Stimulated activated CD4-positive, alpha-beta T cell treated with anti-CD3 and anti-CD28 coated beads, Interleukin-1b, Interleukin-23, amount 100 ng/mL, for 48 hours (primary cell): ENCODE data around the gene SLC25A36.
"Not testable (repeated sequence)": the region's sequence is repeated elsewhere in the genome, so short reads cannot be mapped to it uniquely, and the experiment has no call there.

Experiments
- DNase-seq: peaks from one replicate; pipeline ENCODE4 v3.0.0-alpha.2; 2020

Gene SLC25A36

GRCh38 chr3:140931801-140932200 lies 9.8 kb upstream of the SLC25A36 start:
- DNase-seq, result no peak

GRCh38 chr3:140933109-140933508 lies 8.5 kb upstream of the SLC25A36 start:
- DNase-seq, result no peak

GRCh38 chr3:140933552-140933951 lies 8.1 kb upstream of the SLC25A36 start:
- DNase-seq, result no peak

GRCh38 chr3:140939305-140939704 lies 2.3 kb upstream of the SLC25A36 start:
- DNase-seq, result not testable (repeated sequence)

- DNase-seq, result no peak
Observed at GRCh38 chr3:140941090-140941433, 574 bp upstream of the SLC25A36 start.

GRCh38 chr3:140942221-140943104 lies 827 bp downstream of the SLC25A36 start:
- peak; percentile 44 for DNase-seq

- no peak for DNase-seq
Observed at GRCh38 chr3:140943781-140944552, 2.3 kb downstream of the SLC25A36 start.

GRCh38 chr3:140948460-140949249 lies 7.0 kb downstream of the SLC25A36 start:
- DNase-seq, result no peak

GRCh38 chr3:140950144-140950543 lies 8.5 kb downstream of the SLC25A36 start:
- DNase-seq, result no peak

- no peak for DNase-seq
Observed at GRCh38 chr3:140950863-140951262, 9.2 kb downstream of the SLC25A36 start.

- not testable (repeated sequence) for DNase-seq
Observed at GRCh38 chr3:140951750-140952149, 10.1 kb downstream of the SLC25A36 start.

GRCh38 chr3:140953028-140953960 lies 11.7 kb downstream of the SLC25A36 start:
- DNase-seq, result no peak

- no peak for DNase-seq
Observed at GRCh38 chr3:140954576-140954975, 12.9 kb downstream of the SLC25A36 start.

- DNase-seq, result no peak
Observed at GRCh38 chr3:140955645-140956044, 14.0 kb downstream of the SLC25A36 start.

GRCh38 chr3:140956058-140956835 lies 14.6 kb downstream of the SLC25A36 start:
- DNase-seq, result no peak

- DNase-seq, result no peak
Observed at GRCh38 chr3:140972833-140973232, 31.2 kb downstream of the SLC25A36 start.

GRCh38 chr3:140974900-140975299 lies 33.3 kb downstream of the SLC25A36 start:
- DNase-seq, result no peak

GRCh38 chr3:140980663-140981062 lies 39.0 kb downstream of the SLC25A36 start:
- DNase-seq, result no peak

GRCh38 chr3:140987792-140988191 lies 46.2 kb downstream of the SLC25A36 start:
- DNase-seq, result not testable (repeated sequence)

GRCh38 chr3:140994316-140994715 lies 52.7 kb downstream of the SLC25A36 start:
- no peak for DNase-seq

- not testable (repeated sequence) for DNase-seq
Observed at GRCh38 chr3:140994861-140995260, 53.2 kb downstream of the SLC25A36 start.
